WTC11 (cell line): Measurements from ENCODE around the gene FAM76B.

Experiments used
- JAZF1 ChIP-seq: fragments of 250-450 bp; sonication (Bioruptor Pico); IDR thresholded peaks from 2 replicates; pipeline ENCODE4 v1.9.0; 2021; ENCODE audit warnings: moderate library complexity, mild to moderate bottlenecking, inconsistent platforms
- MXD4 ChIP-seq: fragments of 250-450 bp; sonication (Bioruptor Pico); IDR thresholded peaks from 2 replicates; pipeline ENCODE4 v1.8.0; 2021; ENCODE audit warnings: mild to moderate bottlenecking, moderate library complexity, borderline replicate concordance
- USF2 ChIP-seq: sonication (generic); formaldehyde crosslinking; IDR thresholded peaks from 2 replicates; pipeline ENCODE4 v1.8.1; 2023; ENCODE audit warnings: mild to moderate bottlenecking, missing genetic modification reagents, moderate library complexity
- ZNF121 ChIP-seq: sonication (generic); formaldehyde crosslinking; IDR thresholded peaks from 2 replicates; pipeline ENCODE4 v1.8.0; 2023; ENCODE audit warnings: missing genetic modification reagents
- ZNF219 ChIP-seq: sonication (generic); formaldehyde crosslinking; IDR thresholded peaks from 2 replicates; pipeline ENCODE4 v1.8.0; 2023; ENCODE audit warnings: missing genetic modification reagents, mild to moderate bottlenecking, borderline replicate concordance
- TF ChIP-seq, protein P1 (sequence below): fragments of 200-600 bp; IDR thresholded peaks from 2 replicates; pipeline ENCODE4 v1.8.0; 2022; ENCODE audit warnings: antibody characterized with exemption

DNA sequence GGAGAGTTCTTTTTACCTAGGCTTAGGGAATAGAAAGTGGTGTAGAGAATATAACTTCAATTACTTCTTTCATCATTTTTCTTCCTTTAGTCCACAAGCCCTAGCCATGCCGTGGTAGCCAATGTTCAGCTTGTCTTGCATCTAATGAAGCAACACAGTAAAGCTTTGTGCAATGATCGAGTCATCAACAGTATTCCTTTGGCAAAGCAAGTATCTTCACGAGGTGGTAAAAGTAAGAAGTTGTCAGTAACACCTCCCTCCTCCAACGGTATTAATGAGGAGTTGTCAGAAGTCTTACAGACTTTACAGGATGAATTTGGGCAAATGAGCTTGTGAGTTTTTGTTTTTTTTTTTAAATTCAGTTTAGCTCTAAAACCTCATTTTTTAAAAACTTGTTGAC, 38.1 kb upstream of the FAM76B start:
- no peak for TF ChIP-seq USF2 (CRISPR knock-in tag)
- TF ChIP-seq ZNF219 (CRISPR knock-in tag), result no peak
- no peak for TF ChIP-seq JAZF1 (CRISPR knock-in tag)
- TF ChIP-seq MXD4 (CRISPR knock-in tag), result no peak
- TF ChIP-seq, protein P1, sequence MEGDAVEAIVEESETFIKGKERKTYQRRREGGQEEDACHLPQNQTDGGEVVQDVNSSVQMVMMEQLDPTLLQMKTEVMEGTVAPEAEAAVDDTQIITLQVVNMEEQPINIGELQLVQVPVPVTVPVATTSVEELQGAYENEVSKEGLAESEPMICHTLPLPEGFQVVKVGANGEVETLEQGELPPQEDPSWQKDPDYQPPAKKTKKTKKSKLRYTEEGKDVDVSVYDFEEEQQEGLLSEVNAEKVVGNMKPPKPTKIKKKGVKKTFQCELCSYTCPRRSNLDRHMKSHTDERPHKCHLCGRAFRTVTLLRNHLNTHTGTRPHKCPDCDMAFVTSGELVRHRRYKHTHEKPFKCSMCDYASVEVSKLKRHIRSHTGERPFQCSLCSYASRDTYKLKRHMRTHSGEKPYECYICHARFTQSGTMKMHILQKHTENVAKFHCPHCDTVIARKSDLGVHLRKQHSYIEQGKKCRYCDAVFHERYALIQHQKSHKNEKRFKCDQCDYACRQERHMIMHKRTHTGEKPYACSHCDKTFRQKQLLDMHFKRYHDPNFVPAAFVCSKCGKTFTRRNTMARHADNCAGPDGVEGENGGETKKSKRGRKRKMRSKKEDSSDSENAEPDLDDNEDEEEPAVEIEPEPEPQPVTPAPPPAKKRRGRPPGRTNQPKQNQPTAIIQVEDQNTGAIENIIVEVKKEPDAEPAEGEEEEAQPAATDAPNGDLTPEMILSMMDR, result no peak
- TF ChIP-seq ZNF121, result no peak
